Astrocyte of the cerebellum (primary cell): ENCODE data around the gene PTPRT.

Source experiments
- DNase-seq: peaks from one replicate; pipeline ENCODE4 v3.0.0-alpha.2; 2011; ENCODE audit warnings: low read depth
- H3K4me3 ChIP-seq: 2 replicates; pipeline ENCODE4 v1.5.1; 2011; ENCODE audit warnings: mild to moderate bottlenecking, low read depth, low read length, moderate library complexity
- CTCF ChIP-seq: IDR thresholded peaks from 2 replicates; pipeline ENCODE4 v1.5.1; 2012; ENCODE audit warnings: low read length, low read depth, moderate library complexity, mild to moderate bottlenecking; ENCODE audit errors: missing control alignments
- in situ Hi-C: cut with HindIII; loops from 2 replicates; pipeline ENCODE4 v1.10.0; 2017; ENCODE audit warnings: low sequenced_read_pairs

Gene PTPRT

GRCh38 chr20:43066125-43066524 is 123.6 kb downstream of the PTPRT start:
- no peak for TF ChIP-seq CTCF
- no peak overlapping the region for H3K4me3 ChIP-seq
- no peak for DNase-seq
- in situ Hi-C loops = no loop called here

GRCh38 chr20:43065299-43065698 is 124.4 kb downstream of the PTPRT start:
- H3K4me3 ChIP-seq = no peak overlapping the region
- no peak for TF ChIP-seq CTCF
- DNase-seq = no peak
- in situ Hi-C loops = no loop called here

- H3K4me3 ChIP-seq = no peak overlapping the region
- in situ Hi-C loops = no loop called here
- DNase-seq = no peak
- no peak for TF ChIP-seq CTCF
These were observed 131.6 kb downstream of the PTPRT start for GRCh38 chr20:43058077-43058476.

- DNase-seq = no peak
- H3K4me3 ChIP-seq = no peak overlapping the region
- TF ChIP-seq CTCF = no peak
- in situ Hi-C loops = no loop called here
These were observed 132.4 kb downstream of the PTPRT start for GRCh38 chr20:43057317-43057716.

GRCh38 chr20:43055181-43055884 is 134.4 kb downstream of the PTPRT start:
- no peak for DNase-seq
- in situ Hi-C loops = no loop called here
- no peak overlapping the region for H3K4me3 ChIP-seq
- TF ChIP-seq CTCF = no peak

GRCh38 chr20:43052532-43052931 is 137.2 kb downstream of the PTPRT start:
- no peak overlapping the region for H3K4me3 ChIP-seq
- in situ Hi-C loops = no loop called here
- TF ChIP-seq CTCF = no peak
- DNase-seq = no peak
